Hepatocyte (in vitro differentiated cells): ENCODE measurements around the gene CYP11A1.

Experiments used
- EZH2 ChIP-seq: fragments of 200-600 bp; sonication (generic); IDR thresholded peaks from 2 replicates; pipeline ENCODE4 v1.6.1; 2016; ENCODE audit warnings: antibody characterized with exemption, mild to moderate bottlenecking, borderline replicate concordance
- EZH2phosphoT487 ChIP-seq: fragments of 200-600 bp; sonication (generic); IDR thresholded peaks from one replicate; pipeline ENCODE4 v1.6.1; 2018; ENCODE audit warnings: antibody characterized with exemption, mild to moderate bottlenecking, low read depth, moderate library complexity; ENCODE audit not compliant: unreplicated experiment, severe bottlenecking
- TF ChIP-seq, protein P1 (sequence below): fragments of 200-600 bp; sonication (generic); IDR thresholded peaks from 2 replicates; pipeline ENCODE4 v1.5.1; 2016; ENCODE audit warnings: antibody characterized with exemption, mild to moderate bottlenecking; ENCODE audit not compliant: poor library complexity

DNA sequence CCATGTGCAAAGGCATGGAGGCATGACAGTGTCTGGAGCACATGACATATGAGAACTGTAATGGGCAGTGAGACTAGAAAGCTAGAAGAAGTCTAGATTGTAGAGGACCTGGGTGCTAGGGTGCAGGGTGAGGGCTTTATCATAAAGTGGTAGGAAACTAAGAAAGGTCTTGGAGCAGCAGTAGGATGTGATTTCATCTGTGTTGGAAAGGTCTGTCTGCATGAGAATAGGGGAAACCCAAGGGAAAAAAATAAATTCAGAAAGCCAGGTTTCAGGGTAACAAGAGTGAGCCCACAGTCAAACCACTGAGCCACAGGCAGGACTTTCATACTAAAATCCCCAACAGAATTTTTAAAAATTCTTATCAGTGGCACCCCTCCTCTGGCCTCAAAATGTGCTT, 76.8 kb downstream of the CYP11A1 start:
- TF ChIP-seq, protein P1, sequence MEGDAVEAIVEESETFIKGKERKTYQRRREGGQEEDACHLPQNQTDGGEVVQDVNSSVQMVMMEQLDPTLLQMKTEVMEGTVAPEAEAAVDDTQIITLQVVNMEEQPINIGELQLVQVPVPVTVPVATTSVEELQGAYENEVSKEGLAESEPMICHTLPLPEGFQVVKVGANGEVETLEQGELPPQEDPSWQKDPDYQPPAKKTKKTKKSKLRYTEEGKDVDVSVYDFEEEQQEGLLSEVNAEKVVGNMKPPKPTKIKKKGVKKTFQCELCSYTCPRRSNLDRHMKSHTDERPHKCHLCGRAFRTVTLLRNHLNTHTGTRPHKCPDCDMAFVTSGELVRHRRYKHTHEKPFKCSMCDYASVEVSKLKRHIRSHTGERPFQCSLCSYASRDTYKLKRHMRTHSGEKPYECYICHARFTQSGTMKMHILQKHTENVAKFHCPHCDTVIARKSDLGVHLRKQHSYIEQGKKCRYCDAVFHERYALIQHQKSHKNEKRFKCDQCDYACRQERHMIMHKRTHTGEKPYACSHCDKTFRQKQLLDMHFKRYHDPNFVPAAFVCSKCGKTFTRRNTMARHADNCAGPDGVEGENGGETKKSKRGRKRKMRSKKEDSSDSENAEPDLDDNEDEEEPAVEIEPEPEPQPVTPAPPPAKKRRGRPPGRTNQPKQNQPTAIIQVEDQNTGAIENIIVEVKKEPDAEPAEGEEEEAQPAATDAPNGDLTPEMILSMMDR, result no peak
- no peak for TF ChIP-seq EZH2
- TF ChIP-seq EZH2phosphoT487, result no peak
